PC-9 (cell line): ENCODE data around the gene KCNK5. TPM values are rescaled to one million over a fixed set of nuclear protein-coding genes. Genes with fewer than 3 reads are reported as not detected.
A peak's percentile ranks its signal among the peaks of the same experiment; 100 is the strongest.

Experiments
- BruUV-seq: library from RNA; stranded (reverse); fragments of 400-500 nt; replicated peaks from 2 replicates; lab custom pipeline; 2021; lab: Mats Ljungman, UMichigan
- CTCF ChIA-PET: fragments of 300-600 bp; sonication (Branson Sonifier 250); formaldehyde crosslinking; loops from one replicate; lab custom pipeline; 2022; ENCODE audit warnings: antibody characterized with exemption; lab: Charles Lee
- POLR2A ChIA-PET: fragments of 300-600 bp; sonication (Branson Sonifier 250); formaldehyde crosslinking; loops from one replicate; lab custom pipeline; 2022; ENCODE audit warnings: antibody characterized with exemption; ENCODE audit not compliant: unreplicated experiment; lab: Charles Lee
- DNase-seq, 2 experiments: peaks; one replicate each; pipeline versions ENCODE4 v3.0.0 to v3.0.0-alpha.2; 2015 to 2022; ENCODE audit warnings: mixed read lengths in 1 of 2
- H2AFZ ChIP-seq: fragments of 200-600 bp; sonication (generic); 2 replicates; pipeline ENCODE4 v1.8.1; 2017; ENCODE audit warnings: antibody characterized with exemption
- H3F3A ChIP-seq: fragments of 200-600 bp; sonication (generic); 2 replicates; pipeline ENCODE4 v1.8.1; 2017; ENCODE audit warnings: antibody characterized with exemption, mild to moderate bottlenecking, low read depth; ENCODE audit not compliant: insufficient read depth
- H3K27ac ChIP-seq: fragments of 200-600 bp; sonication (generic); 2 replicates; pipeline ENCODE4 v1.6.1; 2016; ENCODE audit warnings: mixed run types
- H3K27me3 ChIP-seq: fragments of 200-600 bp; sonication (generic); 2 replicates; pipeline ENCODE4 v1.6.1; 2016; ENCODE audit warnings: low read depth, mixed run types; ENCODE audit not compliant: insufficient read depth
- H3K36me3 ChIP-seq: fragments of 200-600 bp; sonication (generic); 2 replicates; pipeline ENCODE4 v1.6.1; 2016; ENCODE audit warnings: low read depth, mixed run types
- H3K4me1 ChIP-seq: fragments of 200-600 bp; sonication (generic); replicated peaks from 2 replicates; pipeline ENCODE4 v1.6.1; 2016; ENCODE audit warnings: mixed run types; ENCODE audit not compliant: insufficient read depth
- H3K4me2 ChIP-seq: fragments of 200-600 bp; sonication (generic); 2 replicates; pipeline ENCODE4 v1.6.1; 2017; ENCODE audit warnings: mixed run types
- H3K4me3 ChIP-seq: fragments of 200-600 bp; sonication (generic); 2 replicates; pipeline ENCODE4 v1.6.1; 2016; ENCODE audit warnings: mixed run types
- H3K79me2 ChIP-seq: fragments of 200-600 bp; sonication (generic); 2 replicates; pipeline ENCODE4 v1.6.1; 2017; ENCODE audit warnings: low read depth, mixed run types
- H3K9me2 ChIP-seq: fragments of 200-600 bp; sonication (generic); 2 replicates; pipeline ENCODE4 v1.8.1; 2017; ENCODE audit warnings: mild to moderate bottlenecking; ENCODE audit not compliant: insufficient read depth
- H3K9me3 ChIP-seq: fragments of 200-600 bp; sonication (generic); 2 replicates; pipeline ENCODE4 v1.8.1; 2016; ENCODE audit warnings: low read depth; ENCODE audit not compliant: insufficient read depth
- H4K20me1 ChIP-seq: fragments of 200-600 bp; sonication (generic); 2 replicates; pipeline ENCODE4 v1.8.1; 2017; ENCODE audit not compliant: insufficient read depth
- CTCF ChIP-seq: fragments of 200-600 bp; sonication (generic); conservative IDR thresholded peaks from 2 replicates; pipeline ENCODE4 v1.6.1; 2017; ENCODE audit warnings: mixed run types, antibody characterized with exemption, mild to moderate bottlenecking, moderate library complexity
- EZH2 ChIP-seq: fragments of 200-600 bp; sonication (generic); IDR thresholded peaks from 2 replicates; pipeline ENCODE4 v1.8.0; 2017; ENCODE audit warnings: antibody characterized with exemption, low read depth
- intact Hi-C: fragments of 100-400 bp; cut with micrococcal nuclease; formaldehyde crosslinking; loops from one replicate; pipeline ENCODE4 v1.10.0; 2022; ENCODE audit not compliant: unreplicated experiment
- total RNA-seq: library from RNA; stranded (reverse); gene quantifications from 2 replicates; pipeline ENCODE4 v1.2.3, GENCODE V29; 2021

KCNK5 gene
- total RNA-seq, 1 experiment from 2014 or later, result 11.9 TPM

- BruUV-seq, result no TSS peak
Observed at GRCh38 chr6:39189131-39189530, 40.1 kb downstream of the KCNK5 start.

GRCh38 chr6:39188571-39188970, 40.7 kb downstream of the KCNK5 start:
- Histone ChIP-seq H3K4me3 (no peak overlapping the region), H2AFZ (no peak overlapping the region), H3K9me3 (no peaks in the 10 kb centered on the region), H3K36me3 (peaks cover 10% of the 10 kb centered on the region; the same call in 1 of the 2 replicates), H3K27ac (0 out of 2 replicates have a peak overlapping the region, but pooled peaks have one; percentile 96), H3K4me1 (peaks cover 62% of the 10 kb centered on the region), H3F3A (peaks cover 46% of the 10 kb centered on the region), H3K9me2 (no peaks in the 10 kb centered on the region), H4K20me1 (no peaks in the 10 kb centered on the region), H3K79me2 (peaks cover 12% of the 10 kb centered on the region), H3K27me3 (no peaks in the 10 kb centered on the region), H3K4me2 (peak overlapping the region; percentile 18; the same call in 1 of the 2 replicates)
- intact Hi-C loops, result no loop called here
- DNase-seq, result no peak
- TF ChIP-seq CTCF, result no peak
- no peak for TF ChIP-seq EZH2
- BruUV-seq, result no TSS peak
- CTCF ChIA-PET, result no interaction called here
- POLR2A ChIA-PET, result no interaction called here

More at GRCh38 chr6:39189131-39189530, 40.1 kb downstream of the KCNK5 start:
- no peak for TF ChIP-seq EZH2
- no peak for TF ChIP-seq CTCF
- Histone ChIP-seq H3K4me3 (no peak overlapping the region), H4K20me1 (no peaks in the 10 kb centered on the region), H3K9me3 (no peaks in the 10 kb centered on the region), H2AFZ (no peak overlapping the region), H3K27ac (no peak overlapping the region), H3K27me3 (no peaks in the 10 kb centered on the region), H3K36me3 (peaks cover 6% of the 10 kb centered on the region; the same call in 1 of the 2 replicates), H3K4me1 (peaks cover 58% of the 10 kb centered on the region), H3K9me2 (no peaks in the 10 kb centered on the region), H3F3A (peaks cover 42% of the 10 kb centered on the region), H3K4me2 (no peak overlapping the region), H3K79me2 (peaks cover 12% of the 10 kb centered on the region)
- intact Hi-C loops, result no loop called here
- ChIA-PET CTCF (no interaction called here), POLR2A (no interaction called here)
- no peak for DNase-seq

GRCh38 chr6:39188098-39188450, 41.2 kb downstream of the KCNK5 start:
- Histone ChIP-seq H3K9me3 (no peaks in the 10 kb centered on the region), H3K36me3 (peaks cover 11% of the 10 kb centered on the region; the same call in 1 of the 2 replicates), H3K4me3 (no peak overlapping the region), H3K27me3 (no peaks in the 10 kb centered on the region), H3K4me2 (peak overlapping the region; percentile 18; the same call in 1 of the 2 replicates), H3K79me2 (peaks cover 12% of the 10 kb centered on the region), H3F3A (peaks cover 46% of the 10 kb centered on the region), H4K20me1 (no peaks in the 10 kb centered on the region), H2AFZ (no peak overlapping the region), H3K27ac (peak overlapping the region; percentile 96), H3K4me1 (peaks cover 63% of the 10 kb centered on the region), H3K9me2 (no peaks in the 10 kb centered on the region)
- intact Hi-C loops, result no loop called here
- TF ChIP-seq EZH2, result no peak
- TF ChIP-seq CTCF, result no peak
- ChIA-PET POLR2A (no interaction called here), CTCF (interaction anchor here (0.8 kb wide), 1 partner anchor 15 kb away, joined by 4 read pairs; no protein-coding TSS in a partner anchor)
- no peak for DNase-seq
- no TSS peak for BruUV-seq
